SK-N-MC (cell line): ENCODE measurements around the gene GJA1.

Source experiments
- EZH2 ChIP-seq: fragments of 200-600 bp; sonication (generic); IDR thresholded peaks from one replicate; pipeline ENCODE4 v1.6.1; 2017; ENCODE audit warnings: antibody characterized with exemption
- FOXP2 ChIP-seq: optimal IDR thresholded peaks from 2 replicates; pipeline ENCODE3; 2011; ENCODE audit warnings: mild to moderate bottlenecking, moderate library complexity; ENCODE audit not compliant: insufficient read depth; ENCODE audit errors: extremely low read length, control extremely low read depth
- POLR2AphosphoS5 ChIP-seq: IDR thresholded peaks from 2 replicates; pipeline ENCODE4 v1.6.1; 2012; ENCODE audit warnings: mild to moderate bottlenecking, low read depth, low read length, borderline replicate concordance

- TF ChIP-seq EZH2 (no peak), POLR2AphosphoS5 (no peak), FOXP2 (no peak)
These were observed 3.4 kb downstream of the GJA1 start for GRCh38 chr6:121438869-121439268.
